Measurements from ENCODE around the gene TRMT11.
"Not testable (repeated sequence)": the region's sequence is repeated elsewhere in the genome, so short reads cannot be mapped to it uniquely, and the experiment has no call there.

Gene TRMT11

DNA sequence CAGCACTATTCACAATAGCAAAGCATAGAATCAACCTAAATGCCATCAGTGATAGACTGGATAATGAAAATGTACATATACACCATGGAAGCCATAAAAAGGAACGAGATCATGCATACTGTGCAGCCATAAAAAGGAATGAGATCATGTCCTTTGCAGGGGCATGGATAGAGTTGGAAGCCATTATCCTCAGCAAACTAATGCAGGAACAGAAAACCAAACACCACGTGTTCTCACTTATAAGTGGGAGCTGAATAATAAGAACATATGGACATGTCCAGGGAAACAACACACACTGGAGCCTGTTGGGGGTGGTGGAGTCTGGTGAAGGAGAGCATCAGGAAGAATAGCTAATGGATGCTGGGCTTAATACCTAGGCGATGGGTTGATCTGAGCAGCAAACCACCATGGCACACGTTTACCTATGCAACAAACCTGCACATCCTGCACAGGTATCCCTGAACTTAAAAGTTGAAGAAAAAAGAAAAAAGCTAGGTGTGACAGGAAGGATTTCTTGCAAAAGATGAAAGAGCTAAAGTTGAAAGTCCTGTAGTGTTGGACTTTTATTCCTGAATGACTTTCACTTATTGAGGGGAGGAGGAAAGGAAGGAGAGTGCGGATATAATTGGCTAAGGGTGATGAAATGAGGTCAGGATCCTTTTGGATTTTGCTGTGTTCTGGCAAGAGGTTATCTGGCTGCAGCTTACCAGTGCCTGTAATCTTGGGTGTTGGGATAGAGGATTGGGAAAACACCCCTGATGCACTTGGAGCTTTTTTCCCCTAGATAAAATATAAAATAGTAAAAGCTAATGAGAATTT lies 8.5 kb downstream of the TRMT11 start:
- DNase-seq (ENCODE audit: low read depth in 3 of 3): no peak

DNA sequence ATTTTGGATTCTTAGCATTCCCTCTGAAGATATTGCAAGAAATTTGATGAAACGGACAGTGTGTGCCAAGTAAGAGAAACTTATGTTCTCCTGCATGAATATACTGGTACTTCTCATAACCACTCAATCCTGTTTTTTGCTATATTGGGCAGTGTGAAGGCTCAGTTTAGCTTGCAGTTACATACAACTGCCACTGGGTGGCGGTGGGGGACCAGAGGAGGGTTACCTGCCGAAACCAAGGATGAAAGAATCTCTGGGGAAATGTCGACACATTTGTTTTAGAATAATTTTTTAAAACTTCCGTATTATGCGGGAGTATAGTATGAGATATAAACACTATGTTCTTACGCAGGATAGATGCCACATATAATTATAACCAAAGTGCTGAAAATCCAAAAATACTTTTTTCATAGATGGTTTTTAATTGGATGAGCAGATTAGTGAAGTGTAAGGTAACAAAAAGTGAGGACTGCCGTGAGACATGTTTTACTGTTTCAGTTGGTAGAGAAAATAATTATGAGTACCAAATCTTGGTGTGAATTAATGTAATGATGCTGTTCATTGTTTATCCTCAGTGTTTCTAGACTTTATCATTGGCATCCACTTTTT lies 9.7 kb downstream of the TRMT11 start:
- peak; percentile 39 to 51 (median 46) for DNase-seq (ENCODE audit: low read depth in 3 of 3)

DNA sequence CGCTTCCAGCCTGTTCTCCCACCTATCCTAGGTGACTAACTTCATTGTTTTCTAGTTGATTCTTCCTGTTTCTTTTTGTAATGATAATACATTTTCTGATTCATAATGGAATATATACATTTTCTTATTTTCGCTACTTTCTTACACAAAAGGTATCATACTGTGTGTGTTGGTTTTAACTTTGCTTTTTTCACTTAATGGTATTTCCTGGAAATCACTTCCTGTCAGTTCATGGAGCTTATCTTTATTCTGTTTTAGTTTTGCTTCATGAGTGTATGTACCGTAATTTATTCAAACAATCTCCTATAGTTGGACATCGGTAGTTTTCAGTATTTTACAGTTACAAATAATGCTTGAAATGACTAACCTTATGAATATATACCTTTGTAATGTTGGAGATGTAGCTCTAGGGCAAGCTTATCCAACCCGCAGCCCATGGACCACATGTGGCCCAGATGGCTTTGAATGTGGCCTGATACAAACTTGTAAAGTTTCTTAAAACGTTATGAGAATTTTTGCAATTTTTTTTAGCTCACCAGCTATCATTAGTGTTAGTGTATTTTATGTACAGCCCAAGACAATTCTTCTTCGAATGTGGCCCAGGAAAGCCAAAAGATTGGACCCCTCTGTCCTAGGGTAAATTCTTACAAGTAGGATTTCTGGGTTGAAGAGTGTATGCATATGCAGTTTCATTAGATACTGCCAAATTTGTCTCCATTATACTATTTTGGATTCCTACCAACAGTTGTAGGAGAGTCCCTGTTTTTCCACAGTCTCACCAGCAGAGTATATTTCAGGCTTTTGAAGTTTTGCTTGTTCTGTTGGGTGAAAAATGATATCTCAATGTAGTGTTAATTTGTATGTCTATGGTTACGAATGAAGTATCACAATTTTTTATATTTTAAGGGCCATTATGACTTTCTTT lies 16.7 kb downstream of the TRMT11 start:
- DNase-seq (ENCODE audit: low read depth in 3 of 3): no peak

DNA sequence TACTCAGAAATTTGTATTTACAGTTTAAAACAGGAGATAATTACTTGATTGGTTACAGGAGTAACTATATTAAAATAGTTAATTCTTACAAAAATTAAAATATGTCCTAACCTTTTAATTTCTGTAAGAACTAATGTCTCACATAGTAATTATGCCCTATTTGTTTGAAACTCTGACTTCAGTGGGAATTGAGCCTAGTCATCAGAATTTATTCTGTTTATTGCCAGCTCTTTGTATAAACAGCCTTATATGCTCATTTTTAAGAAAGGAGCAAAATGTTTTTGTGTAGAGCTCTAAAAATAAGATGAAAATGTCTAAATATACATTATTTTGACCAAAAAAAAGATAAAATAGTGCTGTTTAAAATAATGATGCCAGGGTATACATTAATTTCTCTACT lies 21.5 kb downstream of the TRMT11 start:
- DNase-seq (ENCODE audit: low read depth in 3 of 3): no peak

DNA sequence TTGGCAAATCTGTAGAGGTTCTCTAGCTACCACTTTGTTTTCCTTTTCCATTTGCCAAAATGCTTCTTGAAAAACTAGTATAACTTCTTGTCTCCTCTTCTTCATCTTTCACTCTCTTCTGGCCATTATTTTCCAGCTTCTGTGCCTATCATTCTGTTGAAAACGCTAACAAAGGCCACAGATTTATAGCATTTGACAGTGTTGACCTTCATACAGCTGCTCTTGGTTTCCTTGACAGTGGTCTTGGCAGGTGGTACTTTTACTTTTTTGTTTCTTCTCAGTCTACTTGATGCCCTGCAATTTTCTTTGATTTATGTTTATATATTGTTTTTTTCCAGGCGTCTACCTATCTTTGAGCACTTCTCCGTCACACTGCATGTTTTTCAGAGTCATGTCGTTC lies 23.7 kb downstream of the TRMT11 start:
- DNase-seq (ENCODE audit: low read depth in 3 of 3): no peak

DNA sequence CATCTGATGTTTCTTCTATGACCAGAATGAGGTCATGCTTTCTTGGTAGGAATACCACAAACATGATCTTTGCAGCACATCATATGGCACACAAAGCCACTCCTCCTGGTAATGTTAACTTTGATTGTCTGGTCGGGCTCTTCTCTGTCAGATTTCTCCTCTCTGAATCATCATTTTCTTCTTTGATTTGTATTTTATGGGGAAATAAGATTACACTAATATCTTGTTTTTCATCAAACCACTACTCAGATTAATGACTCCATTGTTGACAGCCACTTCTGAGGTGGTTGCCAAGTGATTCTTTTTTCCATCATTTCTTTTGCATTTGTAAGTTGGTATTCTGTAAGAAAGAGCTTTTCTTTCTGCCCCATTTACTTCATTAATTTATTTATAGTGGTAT lies 29.5 kb downstream of the TRMT11 start:
- DNase-seq (ENCODE audit: low read depth in 3 of 3): no peak

DNA sequence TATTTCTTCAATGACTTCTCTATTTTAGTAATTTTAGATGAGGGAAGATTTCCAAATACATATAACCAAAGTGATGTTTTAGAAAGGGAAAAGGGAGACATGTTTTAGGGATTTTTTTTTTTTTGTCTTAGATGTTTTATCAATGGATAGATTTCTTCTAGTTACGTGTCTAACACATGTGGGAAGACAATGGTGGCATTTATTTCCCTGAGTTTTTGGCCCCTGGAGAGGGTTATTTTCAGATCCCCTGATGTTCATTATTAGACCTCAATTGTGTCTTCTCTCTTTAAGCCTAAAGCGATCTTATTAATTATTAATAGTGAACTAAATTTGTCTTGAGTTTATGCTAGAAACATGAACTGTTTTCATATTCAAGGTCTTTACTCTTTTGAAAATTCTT lies 30.3 kb downstream of the TRMT11 start:
- no peak for DNase-seq (ENCODE audit: low read depth in 3 of 3)

DNA sequence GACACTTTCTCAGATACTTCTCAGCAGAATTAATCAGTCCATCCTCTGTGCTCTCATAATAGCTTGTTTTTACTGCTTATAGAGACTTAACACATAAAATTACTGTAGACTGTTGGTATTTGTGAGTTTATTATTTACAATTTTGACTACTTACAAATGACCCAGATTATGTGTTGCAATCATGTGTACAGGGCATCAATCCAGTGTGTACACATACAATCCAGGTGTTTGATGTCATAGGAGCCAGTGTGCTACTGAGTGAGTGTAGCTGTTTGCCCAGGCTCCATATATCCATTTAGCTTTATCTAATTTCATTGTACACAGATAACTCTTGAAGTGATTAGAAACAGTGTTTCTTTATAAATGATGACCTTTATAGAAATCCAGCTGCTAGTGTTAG lies 31.3 kb downstream of the TRMT11 start:
- no peak for DNase-seq (ENCODE audit: low read depth in 3 of 3)

DNA sequence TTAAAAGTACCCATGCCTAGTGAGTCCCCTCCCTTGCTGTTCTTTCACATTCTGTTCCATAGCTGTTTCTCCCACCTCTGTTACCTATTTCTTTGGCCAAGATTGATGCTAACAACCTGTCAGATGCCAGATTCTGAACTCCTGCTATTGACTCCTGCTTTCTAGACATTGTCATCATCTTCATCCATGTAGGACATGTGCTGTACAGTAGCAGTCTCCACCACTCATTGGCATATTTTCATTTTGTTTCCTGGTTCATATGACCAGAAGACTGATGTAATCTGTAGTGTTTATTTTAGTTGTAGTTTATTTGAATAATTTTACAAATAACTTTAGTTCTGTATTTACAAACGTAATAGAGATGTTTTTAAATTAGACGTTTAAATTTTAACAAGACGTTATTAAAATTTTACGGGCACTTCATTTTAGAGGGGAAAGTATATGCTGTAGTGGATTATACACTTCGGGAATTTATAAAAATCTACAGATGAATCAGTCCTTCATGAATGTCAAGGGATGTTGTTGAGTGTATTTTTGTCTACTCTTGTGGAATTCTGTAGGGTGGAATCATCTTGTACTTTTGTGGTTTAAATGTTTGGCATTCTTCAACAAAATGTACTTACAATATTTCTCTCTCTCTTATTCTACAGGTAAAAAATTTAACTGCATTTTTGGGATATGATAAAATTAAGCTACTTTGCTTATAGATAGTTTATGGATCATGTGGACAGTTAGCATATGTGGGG lies 34.1 kb downstream of the TRMT11 start:
- no peak for DNase-seq (ENCODE audit: low read depth in 3 of 3)

DNA sequence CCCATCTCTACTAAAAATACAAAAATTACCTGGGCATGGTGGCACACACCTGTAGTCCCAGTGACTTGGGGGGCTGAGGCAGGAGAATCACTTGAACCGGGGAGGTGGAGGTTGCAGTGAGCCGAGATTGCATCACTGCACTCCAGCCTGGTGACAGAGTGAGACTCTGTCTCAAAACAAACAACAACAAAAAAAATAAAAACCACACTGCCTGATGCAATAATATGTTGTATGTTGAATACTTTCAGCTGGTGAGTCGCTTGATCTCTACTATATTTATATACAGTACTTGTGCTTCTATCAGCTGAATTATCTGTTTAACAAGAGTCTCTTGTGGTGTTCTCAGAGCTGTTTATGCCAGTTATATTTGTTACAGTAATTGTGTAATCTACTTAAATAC lies 37.1 kb downstream of the TRMT11 start:
- not testable (repeated sequence) for DNase-seq (ENCODE audit: low read depth in 3 of 3)

DNA sequence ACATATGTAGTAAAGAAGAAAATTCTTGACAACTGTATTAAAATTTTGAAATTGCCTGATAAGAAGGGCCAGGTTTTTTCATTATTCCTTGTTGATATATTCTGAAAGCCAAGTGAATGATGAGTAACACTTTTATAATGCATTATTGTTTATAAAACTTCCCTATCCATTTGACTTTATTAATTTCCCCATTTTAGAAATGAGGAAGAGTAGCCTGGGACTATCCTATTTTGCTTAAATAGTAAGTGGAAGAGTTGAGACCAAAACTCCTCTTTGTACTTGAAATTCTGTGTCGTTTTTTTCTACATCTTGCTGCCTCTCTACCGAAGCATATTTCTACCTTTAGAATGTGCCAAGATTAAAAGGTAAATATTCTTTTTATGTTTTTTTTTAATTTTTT lies 39.7 kb downstream of the TRMT11 start:
- DNase-seq (ENCODE audit: low read depth in 3 of 3): no peak

DNA sequence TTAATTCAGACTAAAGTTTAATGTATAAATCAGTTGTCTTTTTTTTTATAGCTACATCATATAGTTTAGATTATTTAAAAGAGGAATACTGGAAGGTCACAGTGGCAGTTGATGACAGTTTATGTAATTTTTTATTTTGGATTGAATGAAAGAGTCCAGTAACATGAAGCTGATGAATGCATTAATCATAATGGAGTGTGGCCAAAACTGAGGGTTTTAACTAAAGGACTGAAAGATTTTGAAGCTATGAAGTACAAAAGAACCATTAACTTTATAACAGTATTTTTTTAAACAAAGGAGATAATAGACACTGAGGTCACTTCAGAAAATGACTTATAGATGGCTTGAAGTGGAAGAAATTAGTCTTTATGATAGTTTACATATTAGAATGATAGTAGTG lies 41.3 kb downstream of the TRMT11 start:
- no peak for DNase-seq (ENCODE audit: low read depth in 3 of 3)

DNA sequence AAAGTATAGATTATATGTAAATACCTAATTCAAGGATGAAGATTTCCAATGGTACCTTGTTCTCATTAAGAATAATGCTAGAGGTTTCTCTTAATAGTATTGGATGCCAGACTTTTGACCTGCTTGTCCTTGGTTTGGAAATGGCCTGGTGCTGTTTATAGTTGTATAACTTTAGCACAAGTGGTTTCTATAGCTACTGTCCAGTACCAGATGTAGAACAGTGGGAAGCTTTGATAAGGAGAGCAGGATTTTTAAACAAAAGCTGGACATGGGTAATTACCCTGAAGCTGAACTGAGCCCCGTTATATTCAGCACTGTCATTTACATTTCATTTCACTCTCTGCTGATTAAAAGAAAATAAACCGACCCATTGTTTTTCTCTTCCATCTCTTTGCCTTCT lies 43.7 kb downstream of the TRMT11 start:
- DNase-seq (ENCODE audit: low read depth in 3 of 3): no peak

DNA sequence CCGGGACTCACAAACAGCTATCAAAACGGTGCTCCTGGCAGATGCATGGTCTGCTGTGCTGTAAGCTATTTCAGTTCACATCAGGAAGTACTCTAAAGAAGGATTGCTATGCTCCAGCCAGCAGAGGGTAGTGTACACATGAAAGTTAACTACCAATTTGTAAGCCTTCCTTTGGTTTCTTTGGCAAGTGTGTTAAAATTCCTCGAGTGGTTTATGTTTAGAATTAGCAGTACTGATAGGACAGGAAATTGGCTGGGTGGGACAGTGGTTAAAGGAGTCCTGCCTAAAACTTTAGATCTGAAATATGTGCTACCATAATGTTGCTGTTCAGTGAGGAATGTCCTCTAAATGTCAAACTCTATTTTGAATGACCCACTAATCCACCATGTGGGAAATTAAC lies 47.4 kb downstream of the TRMT11 start:
- DNase-seq (ENCODE audit: low read depth in 3 of 3): no peak

DNA sequence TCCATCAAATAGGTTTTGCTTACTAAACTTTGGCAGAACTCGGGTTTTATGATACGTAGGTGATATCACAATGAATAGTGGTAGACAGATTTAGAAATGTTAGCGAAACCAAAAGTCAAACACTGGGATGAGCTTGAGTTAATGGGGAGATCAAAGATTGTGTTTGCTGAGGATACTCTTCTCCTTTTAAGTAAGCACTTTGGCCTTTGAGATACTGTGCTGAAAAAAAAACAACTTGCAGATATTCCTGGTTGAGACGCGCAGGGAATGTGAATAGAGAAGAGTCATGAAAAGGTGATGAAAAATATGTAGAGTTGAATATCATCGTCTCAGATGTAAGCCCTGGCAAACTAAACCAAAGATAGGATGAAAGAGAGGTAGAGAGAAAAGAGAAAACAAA lies 48.3 kb downstream of the TRMT11 start:
- DNase-seq (ENCODE audit: low read depth in 3 of 3): no peak

DNA sequence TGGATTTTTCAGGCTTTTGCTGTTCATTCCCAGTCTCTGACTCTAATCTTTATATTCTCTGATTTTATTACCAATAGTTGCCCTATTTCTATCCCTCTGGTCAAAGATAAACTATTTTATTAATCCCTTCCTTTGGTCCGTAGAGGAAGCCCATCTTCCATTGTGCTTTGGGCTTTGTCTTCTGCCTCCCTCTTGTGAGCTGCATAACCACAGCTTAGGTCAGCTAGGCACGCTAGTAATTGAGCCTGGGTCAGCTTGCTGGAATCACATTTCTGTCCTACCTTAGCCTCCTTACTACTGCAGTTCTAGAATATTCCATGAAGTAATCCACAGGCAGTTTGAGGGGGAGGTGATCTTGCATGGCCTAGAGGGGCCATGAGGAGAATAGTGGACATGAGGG lies 49.4 kb downstream of the TRMT11 start:
- no peak for DNase-seq (ENCODE audit: low read depth in 3 of 3)

DNA sequence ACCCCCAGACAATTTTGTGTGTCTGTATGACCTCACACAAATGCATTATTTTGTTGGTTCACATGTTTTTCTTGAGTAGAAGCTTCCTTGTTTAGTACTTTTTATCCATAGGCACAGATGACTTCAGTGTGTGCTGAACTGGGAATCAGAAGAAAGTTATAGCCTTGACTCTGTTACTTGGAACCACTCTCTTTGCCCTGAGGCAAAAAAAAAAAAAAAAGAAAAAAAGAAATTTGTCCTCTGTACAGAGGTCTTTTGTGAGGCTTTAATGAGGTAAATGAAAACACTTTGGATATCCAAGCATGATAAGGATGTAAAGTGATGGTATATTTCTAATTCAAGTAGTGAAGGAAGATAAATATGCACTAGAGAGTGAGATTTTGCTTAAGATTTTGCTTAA lies 51.9 kb downstream of the TRMT11 start:
- no peak for DNase-seq (ENCODE audit: low read depth in 3 of 3)

DNA sequence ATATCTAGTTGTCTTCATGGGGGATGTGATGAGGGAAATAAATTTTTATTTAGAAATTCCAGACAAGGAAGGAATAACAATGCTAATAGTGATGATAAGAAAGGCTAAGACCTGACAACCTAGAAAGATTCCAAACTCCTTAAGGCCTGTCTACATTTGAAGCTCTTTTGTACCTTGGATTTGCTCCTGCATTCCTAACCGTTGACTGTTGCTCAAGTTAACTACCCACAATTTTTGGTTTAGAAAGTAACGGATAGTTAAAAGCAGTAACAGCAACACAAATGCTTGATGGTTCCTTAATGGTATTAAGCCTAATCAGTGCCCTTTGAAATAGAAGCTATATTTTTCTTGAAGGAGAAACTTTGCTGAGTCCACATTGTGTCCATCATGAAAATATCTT lies 52.9 kb downstream of the TRMT11 start:
- DNase-seq (ENCODE audit: low read depth in 3 of 3): no peak

DNA sequence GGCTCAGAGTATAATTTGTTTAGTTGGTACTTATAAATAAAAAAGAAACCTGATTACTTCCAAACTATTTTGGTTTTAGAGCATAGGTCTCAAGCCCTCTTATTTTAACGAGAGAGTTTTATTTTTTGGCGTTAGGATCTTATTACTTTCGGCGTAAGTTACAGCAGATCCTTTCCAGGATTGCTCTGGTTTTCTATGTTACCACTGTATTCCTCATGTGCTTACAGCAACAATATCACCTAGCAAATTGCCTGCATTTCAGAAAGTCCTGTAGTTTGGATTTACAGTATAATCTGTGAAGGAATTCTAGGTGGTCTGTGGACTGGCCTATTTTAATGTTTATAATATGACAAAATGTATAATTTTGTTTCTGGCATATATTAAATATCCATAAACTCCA lies 54.1 kb downstream of the TRMT11 start:
- no peak for DNase-seq (ENCODE audit: low read depth in 3 of 3)

DNA sequence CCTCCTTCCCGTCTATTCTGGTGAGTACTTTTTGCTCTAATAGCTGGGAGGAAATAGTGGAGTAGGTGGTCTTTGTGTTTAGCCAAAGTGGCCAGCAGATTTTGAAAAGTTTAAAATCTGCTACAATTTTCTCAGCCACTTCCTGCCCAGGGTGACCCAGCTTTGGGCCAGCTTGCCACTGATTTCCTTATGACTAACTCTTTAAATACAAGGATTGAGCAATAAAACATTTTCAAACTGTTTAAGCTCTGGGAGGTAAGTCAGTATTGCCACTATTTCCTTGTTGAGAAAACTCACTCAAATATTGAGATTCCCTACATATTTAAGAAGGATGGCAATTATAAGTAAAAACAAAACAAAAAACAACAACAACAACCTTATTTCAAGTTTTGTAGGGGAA lies 54.5 kb downstream of the TRMT11 start:
- DNase-seq (ENCODE audit: low read depth in 3 of 3): no peak

DNA sequence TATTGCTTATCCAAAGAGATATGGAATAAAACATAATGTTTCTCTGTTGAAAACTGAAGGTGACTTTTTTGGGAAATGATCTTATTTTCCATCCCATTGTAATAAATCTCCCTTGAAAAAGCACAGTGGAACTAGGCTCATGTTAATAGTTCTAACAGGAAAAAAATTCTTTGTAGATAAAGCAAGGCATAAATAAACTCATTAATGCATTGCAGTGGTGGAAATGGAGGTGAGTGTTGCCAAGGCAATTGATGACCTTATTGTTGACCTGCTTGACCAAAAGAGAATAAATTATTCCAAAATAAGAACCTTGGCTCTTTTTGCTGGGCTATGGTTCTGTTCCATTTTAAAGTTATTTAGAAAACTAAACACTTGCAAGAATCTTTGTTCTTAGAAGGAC lies 55.2 kb downstream of the TRMT11 start:
- no peak for DNase-seq (ENCODE audit: low read depth in 3 of 3)

DNA sequence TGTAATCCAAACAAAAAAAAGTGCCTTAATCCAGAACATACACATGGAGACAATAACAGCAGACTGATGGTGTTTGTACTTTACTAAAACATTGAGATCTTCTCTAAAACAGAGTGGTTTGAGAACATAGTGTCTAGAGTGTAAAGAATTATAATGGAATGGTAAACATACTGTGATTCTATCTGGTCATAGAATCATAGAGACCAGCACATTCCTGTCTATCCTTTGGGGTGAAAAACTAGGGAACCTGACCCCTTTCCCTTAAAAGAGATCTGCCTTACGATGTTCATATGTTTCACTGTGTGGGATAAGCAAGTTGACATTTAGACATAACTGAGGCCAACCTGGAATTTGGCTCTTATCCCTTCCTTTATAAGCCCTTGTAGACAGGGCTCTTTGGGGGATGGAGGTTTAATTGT lies 55.7 kb downstream of the TRMT11 start:
- no peak for DNase-seq (ENCODE audit: low read depth in 3 of 3)

All from stimulated activated CD4-positive, alpha-beta T cell treated with anti-CD3 and anti-CD28 coated beads, TNF-alpha, amount 100 ng/mL, for 4 hours (primary cell).